ENCODE measurements around the gene EPHA3. TPM values are rescaled to one million over a fixed set of nuclear protein-coding genes. Genes with fewer than 3 reads are reported as not detected.

EPHA3 gene
- total RNA-seq, 2 experiments from 2014 or later: not detected

DNA sequence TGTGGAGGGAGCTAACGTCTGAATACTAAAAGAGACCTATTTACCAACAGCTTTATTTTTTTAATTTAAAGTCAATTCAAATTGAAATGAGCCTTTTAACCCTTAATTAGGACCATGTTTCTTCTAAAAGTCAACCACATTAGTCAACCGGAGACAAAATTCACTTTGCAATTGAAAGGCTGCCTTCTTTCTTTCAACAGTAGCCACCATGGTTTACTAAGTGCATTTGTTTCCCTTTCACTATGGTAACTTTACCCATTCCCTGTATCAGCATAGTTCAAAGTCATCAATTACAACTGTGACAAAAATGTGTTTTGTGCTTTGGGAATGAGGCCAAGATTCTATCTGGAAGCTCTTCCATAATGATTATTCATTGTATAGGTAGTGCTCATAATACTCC lies 225.4 kb downstream of the EPHA3 start:
- H3K4me1 Mint-ChIP-seq (ENCODE audit: low read depth): no peaks in the 10 kb centered on the region
- H3K27me3 Mint-ChIP-seq: no peaks in the 10 kb centered on the region
- H3K4me3 Mint-ChIP-seq: no peak overlapping the region
- Histone ChIP-seq H3K27me3 (ENCODE audit: control insufficient read depth in 1 of 2, insufficient read depth in 2 of 2, low read length in 2 of 2) (no peaks in the 10 kb centered on the region), H3K27ac (ENCODE audit: low read depth in 1 of 2, low read length in 2 of 2) (no peak overlapping the region), H3K4me3 (ENCODE audit: low read length) (no peak overlapping the region), H3K9me3 (ENCODE audit: control insufficient read depth in 1 of 2, insufficient read depth in 1 of 2, low read length in 2 of 2) (peaks cover 0 to 2% of the 10 kb centered on the region in 2 experiments), H3K36me3 (ENCODE audit: insufficient read depth, low read length) (no peaks in the 10 kb centered on the region), H3K4me1 (ENCODE audit: insufficient read depth, low read length) (no peaks in the 10 kb centered on the region)
- H3K9me3 Mint-ChIP-seq: peaks cover 4% of the 10 kb centered on the region
- CTCF ChIA-PET: no interaction called here
- intact Hi-C loops (cut with DNase I, micrococcal nuclease): no loop called here
- H3K27ac Mint-ChIP-seq: no peak overlapping the region
- TF ChIP-seq, protein P1, sequence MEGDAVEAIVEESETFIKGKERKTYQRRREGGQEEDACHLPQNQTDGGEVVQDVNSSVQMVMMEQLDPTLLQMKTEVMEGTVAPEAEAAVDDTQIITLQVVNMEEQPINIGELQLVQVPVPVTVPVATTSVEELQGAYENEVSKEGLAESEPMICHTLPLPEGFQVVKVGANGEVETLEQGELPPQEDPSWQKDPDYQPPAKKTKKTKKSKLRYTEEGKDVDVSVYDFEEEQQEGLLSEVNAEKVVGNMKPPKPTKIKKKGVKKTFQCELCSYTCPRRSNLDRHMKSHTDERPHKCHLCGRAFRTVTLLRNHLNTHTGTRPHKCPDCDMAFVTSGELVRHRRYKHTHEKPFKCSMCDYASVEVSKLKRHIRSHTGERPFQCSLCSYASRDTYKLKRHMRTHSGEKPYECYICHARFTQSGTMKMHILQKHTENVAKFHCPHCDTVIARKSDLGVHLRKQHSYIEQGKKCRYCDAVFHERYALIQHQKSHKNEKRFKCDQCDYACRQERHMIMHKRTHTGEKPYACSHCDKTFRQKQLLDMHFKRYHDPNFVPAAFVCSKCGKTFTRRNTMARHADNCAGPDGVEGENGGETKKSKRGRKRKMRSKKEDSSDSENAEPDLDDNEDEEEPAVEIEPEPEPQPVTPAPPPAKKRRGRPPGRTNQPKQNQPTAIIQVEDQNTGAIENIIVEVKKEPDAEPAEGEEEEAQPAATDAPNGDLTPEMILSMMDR (IDR thresholded peaks at IDR 0.05): no peak
- ATAC-seq (ENCODE audit: poor library complexity) (no peak), DNase-seq (no peak)
- POLR2A ChIA-PET: no interaction called here
- no peaks in the 10 kb centered on the region for H3K36me3 Mint-ChIP-seq (ENCODE audit: low read depth)

DNA sequence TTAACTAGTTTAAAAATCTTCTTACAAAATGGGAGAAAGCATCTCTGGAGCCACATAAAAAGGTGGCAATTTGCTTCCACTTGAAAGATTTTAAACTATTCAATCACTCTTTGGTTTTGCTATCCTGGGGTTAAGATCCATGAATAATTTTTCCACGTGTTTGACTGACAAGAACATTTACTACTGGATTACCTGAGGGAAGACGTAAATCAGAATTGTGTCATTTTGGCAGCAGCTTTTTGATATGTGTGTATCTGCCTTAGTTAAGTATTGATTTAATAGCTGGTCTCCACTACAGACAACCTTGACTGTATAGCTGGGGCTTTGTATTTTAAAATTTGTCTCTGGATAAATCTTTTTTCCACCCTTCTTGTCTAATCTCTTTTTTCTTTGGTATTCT lies 228.3 kb downstream of the EPHA3 start:
- intact Hi-C loops (cut with DNase I, micrococcal nuclease): no loop called here
- Histone ChIP-seq H3K9me3 (ENCODE audit: control insufficient read depth in 1 of 2, insufficient read depth in 1 of 2, low read length in 2 of 2) (peaks cover 0 to 3% of the 10 kb centered on the region in 2 experiments), H3K27me3 (ENCODE audit: control insufficient read depth in 1 of 2, insufficient read depth in 2 of 2, low read length in 2 of 2) (no peaks in the 10 kb centered on the region), H3K36me3 (ENCODE audit: insufficient read depth, low read length) (no peaks in the 10 kb centered on the region), H3K27ac (ENCODE audit: low read depth in 1 of 2, low read length in 2 of 2) (no peak overlapping the region), H3K4me1 (ENCODE audit: insufficient read depth, low read length) (no peaks in the 10 kb centered on the region), H3K4me3 (ENCODE audit: low read length) (no peak overlapping the region)
- Mint-ChIP-seq H3K4me3 (no peak overlapping the region), H3K4me1 (ENCODE audit: low read depth) (no peaks in the 10 kb centered on the region), H3K27me3 (no peaks in the 10 kb centered on the region), H3K27ac (no peak overlapping the region), H3K9me3 (peaks cover 3% of the 10 kb centered on the region), H3K36me3 (ENCODE audit: low read depth) (no peaks in the 10 kb centered on the region)
- CTCF ChIA-PET: no interaction called here
- POLR2A ChIA-PET: no interaction called here
- TF ChIP-seq, protein P1 (IDR thresholded peaks at IDR 0.05): no peak
- DNase-seq (no peak), ATAC-seq (ENCODE audit: poor library complexity) (no peak)

DNA sequence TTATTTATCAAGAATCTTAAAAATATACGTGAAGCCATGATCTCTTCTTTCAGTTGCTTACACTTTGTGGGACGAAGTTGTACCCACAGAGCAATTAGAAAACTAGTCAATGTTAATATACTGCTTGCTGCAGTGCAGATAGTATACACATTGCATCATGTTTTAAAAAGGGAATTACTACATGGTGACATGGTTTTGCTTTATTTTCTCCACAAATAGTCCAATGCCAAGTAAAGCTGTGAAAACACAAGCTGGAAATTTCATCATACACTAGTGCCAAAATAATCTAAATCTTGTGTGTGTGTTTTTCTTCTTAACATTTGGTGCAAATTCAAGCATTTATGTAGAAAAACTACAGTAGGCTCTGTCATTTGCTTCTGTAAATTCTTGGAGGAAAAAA lies 233.0 kb downstream of the EPHA3 start:
- H3K27ac ChIP-seq (ENCODE audit: low read depth in 1 of 2, low read length in 2 of 2): no peak overlapping the region
- H3K4me1 ChIP-seq (ENCODE audit: insufficient read depth, low read length): no peaks in the 10 kb centered on the region
- H3K4me3 Mint-ChIP-seq: no peak overlapping the region
- no peaks in the 10 kb centered on the region for H3K27me3 Mint-ChIP-seq
- ChIA-PET POLR2A (no interaction called here), CTCF (no interaction called here)
- DNase-seq (no peak), ATAC-seq (ENCODE audit: poor library complexity) (no peak)
- H3K27me3 ChIP-seq (ENCODE audit: control insufficient read depth in 1 of 2, insufficient read depth in 2 of 2, low read length in 2 of 2): no peaks in the 10 kb centered on the region
- H3K9me3 Mint-ChIP-seq: peaks cover 2% of the 10 kb centered on the region
- H3K36me3 ChIP-seq (ENCODE audit: insufficient read depth, low read length): no peaks in the 10 kb centered on the region
- no peaks in the 10 kb centered on the region for H3K4me1 Mint-ChIP-seq (ENCODE audit: low read depth)
- no peak overlapping the region for H3K4me3 ChIP-seq (ENCODE audit: low read length)
- TF ChIP-seq, protein P1 (IDR thresholded peaks at IDR 0.05): no peak
- H3K36me3 Mint-ChIP-seq (ENCODE audit: low read depth): no peaks in the 10 kb centered on the region
- intact Hi-C loops (cut with DNase I, micrococcal nuclease): no loop called here
- H3K9me3 ChIP-seq (ENCODE audit: control insufficient read depth in 1 of 2, insufficient read depth in 1 of 2, low read length in 2 of 2): peaks cover 0 to 3% of the 10 kb centered on the region in 2 experiments
- H3K27ac Mint-ChIP-seq: no peak overlapping the region

Measured in CD4-positive, alpha-beta T cell (primary cell).